DOHH2 (cell line): ENCODE results near the gene ATP2B2.

Experiments
- H3F3A ChIP-seq: fragments of 200-600 bp; sonication (generic), shearing (Covaris generic); 2 replicates; pipeline ENCODE4 v1.6.0; 2016; ENCODE audit warnings: antibody characterized with exemption, mild to moderate bottlenecking; ENCODE audit not compliant: control insufficient read depth, insufficient read depth
- H3K27ac ChIP-seq: fragments of 200-600 bp; sonication (generic); 2 replicates; pipeline ENCODE4 v1.5.1; 2014; ENCODE audit warnings: low read depth, mild to moderate bottlenecking, low read length, moderate library complexity
- H3K27me3 ChIP-seq: fragments of 200-600 bp; sonication (generic); 2 replicates; pipeline ENCODE4 v1.6.1; 2014; ENCODE audit warnings: mild to moderate bottlenecking, low read length, mixed read lengths; ENCODE audit not compliant: control insufficient read depth
- H3K36me3 ChIP-seq: fragments of 200-600 bp; sonication (generic); 2 replicates; pipeline ENCODE4 v1.6.1; 2014; ENCODE audit warnings: mild to moderate bottlenecking, low read length, moderate library complexity, mixed read lengths; ENCODE audit not compliant: control insufficient read depth
- H3K4me1 ChIP-seq: fragments of 200-600 bp; sonication (generic); 2 replicates; pipeline ENCODE4 v1.6.1; 2014; ENCODE audit warnings: mild to moderate bottlenecking, low read length, mixed read lengths; ENCODE audit not compliant: control insufficient read depth
- H3K4me2 ChIP-seq: fragments of 200-600 bp; sonication (generic); 2 replicates; pipeline ENCODE4 v1.6.0; 2014; ENCODE audit warnings: mild to moderate bottlenecking, low read length, moderate library complexity
- H3K4me3 ChIP-seq: fragments of 200-600 bp; sonication (generic); 2 replicates; pipeline ENCODE4 v1.5.1; 2014; ENCODE audit warnings: mild to moderate bottlenecking, low read length, mixed read lengths
- H3K79me2 ChIP-seq: fragments of 200-600 bp; sonication (generic); 2 replicates; pipeline ENCODE4 v1.6.1; 2014; ENCODE audit warnings: mild to moderate bottlenecking, low read length, mixed read lengths; ENCODE audit not compliant: control insufficient read depth
- H3K9me2 ChIP-seq: fragments of 200-600 bp; sonication (generic); replicated peaks from 2 replicates; pipeline ENCODE4 v1.6.1; 2014; ENCODE audit warnings: mild to moderate bottlenecking, low read length, mixed read lengths; ENCODE audit not compliant: control insufficient read depth
- H3K9me3 ChIP-seq: fragments of 200-600 bp; sonication (generic); 2 replicates; pipeline ENCODE4 v1.6.1; 2014; ENCODE audit warnings: antibody characterized with exemption, low read length, mixed read lengths; ENCODE audit not compliant: control insufficient read depth, insufficient read depth
- H4K20me1 ChIP-seq: fragments of 200-600 bp; sonication (generic); 2 replicates; pipeline ENCODE4 v1.6.0; 2014; ENCODE audit warnings: low read depth, mild to moderate bottlenecking, antibody characterized with exemption, low read length, moderate library complexity; ENCODE audit not compliant: control insufficient read depth, insufficient read depth
- EZH2phosphoT487 ChIP-seq: fragments of 200-600 bp; sonication (generic); IDR thresholded peaks from 2 replicates; pipeline ENCODE4 v1.6.1; 2017; ENCODE audit warnings: borderline replicate concordance, mild to moderate bottlenecking, antibody characterized with exemption, low read length, moderate library complexity, mixed read lengths
- TF ChIP-seq, protein P1 (sequence below): fragments of 200-600 bp; sonication (generic); IDR thresholded peaks from one replicate; pipeline ENCODE4 v1.5.1; 2014; ENCODE audit warnings: antibody characterized with exemption, mild to moderate bottlenecking, low read depth, low read length; ENCODE audit not compliant: poor library complexity, severe bottlenecking

The ATP2B2 gene

DNA sequence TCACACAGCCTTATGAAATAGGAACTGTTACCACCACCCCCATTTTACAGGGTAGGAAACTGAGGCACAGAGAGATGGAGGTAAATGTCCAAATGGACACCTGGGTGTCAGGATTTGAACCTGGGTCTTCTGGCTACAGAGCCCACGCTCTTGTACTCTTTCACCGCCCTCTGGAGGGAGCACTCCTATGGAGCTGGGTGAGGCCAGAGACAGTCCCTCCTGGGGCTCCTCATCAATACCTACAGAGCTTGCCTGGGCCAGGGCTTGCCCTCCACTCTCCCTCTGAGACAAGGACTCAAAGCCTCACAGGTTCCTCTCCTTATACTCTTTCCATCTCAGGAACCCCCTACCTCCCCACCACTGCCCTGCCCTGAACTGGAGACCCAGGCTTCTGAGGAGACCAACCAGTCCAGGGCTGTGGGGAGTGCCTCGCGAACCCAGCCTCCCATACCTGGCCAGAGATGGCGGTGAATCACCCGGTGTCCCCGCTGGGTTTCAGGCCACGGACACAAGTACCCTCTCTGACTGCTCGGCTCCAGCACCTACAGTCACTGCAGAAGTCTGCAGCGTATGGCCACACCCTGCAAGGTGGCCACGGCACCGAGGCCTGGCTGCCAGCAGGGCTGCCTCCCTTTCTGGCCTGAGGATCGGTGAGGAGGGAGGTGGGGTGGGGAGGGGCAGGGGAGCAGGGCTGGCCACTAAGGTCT lies 22.1 kb upstream of the ATP2B2 start:
- TF ChIP-seq, protein P1, sequence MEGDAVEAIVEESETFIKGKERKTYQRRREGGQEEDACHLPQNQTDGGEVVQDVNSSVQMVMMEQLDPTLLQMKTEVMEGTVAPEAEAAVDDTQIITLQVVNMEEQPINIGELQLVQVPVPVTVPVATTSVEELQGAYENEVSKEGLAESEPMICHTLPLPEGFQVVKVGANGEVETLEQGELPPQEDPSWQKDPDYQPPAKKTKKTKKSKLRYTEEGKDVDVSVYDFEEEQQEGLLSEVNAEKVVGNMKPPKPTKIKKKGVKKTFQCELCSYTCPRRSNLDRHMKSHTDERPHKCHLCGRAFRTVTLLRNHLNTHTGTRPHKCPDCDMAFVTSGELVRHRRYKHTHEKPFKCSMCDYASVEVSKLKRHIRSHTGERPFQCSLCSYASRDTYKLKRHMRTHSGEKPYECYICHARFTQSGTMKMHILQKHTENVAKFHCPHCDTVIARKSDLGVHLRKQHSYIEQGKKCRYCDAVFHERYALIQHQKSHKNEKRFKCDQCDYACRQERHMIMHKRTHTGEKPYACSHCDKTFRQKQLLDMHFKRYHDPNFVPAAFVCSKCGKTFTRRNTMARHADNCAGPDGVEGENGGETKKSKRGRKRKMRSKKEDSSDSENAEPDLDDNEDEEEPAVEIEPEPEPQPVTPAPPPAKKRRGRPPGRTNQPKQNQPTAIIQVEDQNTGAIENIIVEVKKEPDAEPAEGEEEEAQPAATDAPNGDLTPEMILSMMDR, result no peak
- TF ChIP-seq EZH2phosphoT487, result no peak
- Histone ChIP-seq H3K27ac (no peak overlapping the region), H3F3A (no peaks in the 10 kb centered on the region), H4K20me1 (no peaks in the 10 kb centered on the region; the same call in 1 of the 2 replicates), H3K4me3 (no peak overlapping the region), H3K4me1 (no peaks in the 10 kb centered on the region), H3K36me3 (no peaks in the 10 kb centered on the region), H3K4me2 (no peak overlapping the region), H3K27me3 (peaks cover 18% of the 10 kb centered on the region; the same call in 1 of the 2 replicates), H3K9me3 (no peaks in the 10 kb centered on the region), H3K9me2 (no peaks in the 10 kb centered on the region), H3K79me2 (no peaks in the 10 kb centered on the region)

GRCh38 chr3:10526366-10526765 lies 21.0 kb upstream of the ATP2B2 start:
- TF ChIP-seq EZH2phosphoT487, result no peak
- Histone ChIP-seq H3K36me3 (no peaks in the 10 kb centered on the region), H3K4me3 (no peak overlapping the region), H3K27ac (no peak overlapping the region), H3K9me2 (no peaks in the 10 kb centered on the region), H3K79me2 (no peaks in the 10 kb centered on the region), H3K9me3 (no peaks in the 10 kb centered on the region), H3F3A (no peaks in the 10 kb centered on the region), H4K20me1 (no peaks in the 10 kb centered on the region; the same call in 1 of the 2 replicates), H3K4me1 (no peaks in the 10 kb centered on the region), H3K4me2 (no peak overlapping the region), H3K27me3 (peaks cover 25% of the 10 kb centered on the region; the same call in 1 of the 2 replicates)

DNA sequence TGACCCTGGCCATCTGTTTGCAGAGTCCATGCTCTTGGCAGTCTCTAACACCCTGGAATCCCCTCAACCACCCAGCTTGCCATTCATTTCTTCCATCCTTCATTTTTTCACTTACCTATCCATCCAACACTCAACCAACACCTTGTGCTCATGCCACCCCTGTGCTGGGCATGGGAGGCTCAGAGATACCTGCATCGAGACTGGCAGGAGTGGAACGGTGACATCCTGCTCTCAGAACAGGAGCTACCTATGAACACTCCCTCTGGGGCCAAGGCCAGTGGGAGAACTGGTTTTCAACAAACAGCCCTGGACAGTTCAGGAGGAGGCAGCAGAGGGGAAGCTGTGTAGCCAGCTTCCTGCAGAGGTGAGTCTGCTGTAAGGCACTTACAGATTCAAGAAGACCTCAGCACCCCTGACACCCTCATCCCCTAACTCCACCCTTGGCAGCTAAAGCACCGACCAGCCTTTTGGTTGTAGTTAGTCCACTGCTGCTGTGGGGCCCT lies 19.5 kb upstream of the ATP2B2 start:
- Histone ChIP-seq H3K9me3 (no peaks in the 10 kb centered on the region), H3K27ac (no peak overlapping the region), H3K79me2 (no peaks in the 10 kb centered on the region), H3K4me3 (no peak overlapping the region), H3K27me3 (peaks cover 27% of the 10 kb centered on the region; the same call in 1 of the 2 replicates), H3F3A (no peaks in the 10 kb centered on the region), H3K4me2 (no peak overlapping the region), H3K36me3 (no peaks in the 10 kb centered on the region), H3K4me1 (no peaks in the 10 kb centered on the region), H4K20me1 (no peaks in the 10 kb centered on the region; the same call in 1 of the 2 replicates), H3K9me2 (no peaks in the 10 kb centered on the region)
- no peak for TF ChIP-seq EZH2phosphoT487
- TF ChIP-seq, protein P1, result no peak

DNA sequence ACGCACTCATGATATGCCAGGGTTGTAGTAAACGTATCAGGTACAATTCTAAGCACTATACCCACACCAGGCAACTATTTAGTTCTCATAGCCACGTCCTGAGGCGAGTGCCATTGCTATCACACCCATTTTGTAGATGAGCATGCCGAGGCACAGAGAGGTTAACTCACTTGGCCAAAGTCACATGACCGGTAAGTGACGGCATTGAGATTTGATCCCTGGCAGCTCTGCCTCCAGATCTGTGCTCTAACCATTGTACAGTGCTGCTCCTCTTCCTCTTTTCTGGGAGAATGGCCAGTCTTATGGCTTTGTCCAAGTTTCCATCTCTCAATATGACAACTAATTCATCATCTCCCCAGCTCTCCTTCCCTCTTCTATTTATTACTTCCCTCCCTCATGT lies 18.9 kb upstream of the ATP2B2 start:
- no peaks in the 10 kb centered on the region for H3K4me1 ChIP-seq
- H3K27me3 ChIP-seq, result peaks cover 27% of the 10 kb centered on the region; the same call in 1 of the 2 replicates
- no peaks in the 10 kb centered on the region for H3K79me2 ChIP-seq
- no peaks in the 10 kb centered on the region for H3K9me2 ChIP-seq
- H3K27ac ChIP-seq, result no peak overlapping the region
- H3K36me3 ChIP-seq, result no peaks in the 10 kb centered on the region
- no peaks in the 10 kb centered on the region for H3F3A ChIP-seq
- no peak overlapping the region for H3K4me2 ChIP-seq
- no peaks in the 10 kb centered on the region for H3K9me3 ChIP-seq
- H3K4me3 ChIP-seq, result no peak overlapping the region
- no peak for TF ChIP-seq EZH2phosphoT487
- TF ChIP-seq, protein P1, result no peak
- H4K20me1 ChIP-seq, result no peaks in the 10 kb centered on the region; the same call in 1 of the 2 replicates
